SU-DHL-6 (cell line): Measurements from ENCODE around the gene SMPDL3A.

ENCODE experiments used
- H2AFZ ChIP-seq: fragments of 200-600 bp; sonication (generic); 2 replicates; pipeline ENCODE4 v1.6.1; 2014; ENCODE audit warnings: low read depth, mild to moderate bottlenecking, moderate library complexity, mixed read lengths, antibody characterized with exemption, low read length; ENCODE audit not compliant: severe bottlenecking
- H3F3A ChIP-seq: fragments of 200-600 bp; shearing (Covaris generic); 2 replicates; pipeline ENCODE4 v1.6.0; 2016; ENCODE audit warnings: antibody characterized with exemption, mild to moderate bottlenecking; ENCODE audit not compliant: insufficient read depth
- H3K27ac ChIP-seq: fragments of 200-600 bp; sonication (generic); 2 replicates; pipeline ENCODE4 v1.5.1; 2016; ENCODE audit warnings: low read depth, mild to moderate bottlenecking, low read length, moderate library complexity, mixed read lengths
- H3K27me3 ChIP-seq: fragments of 200-600 bp; sonication (generic), shearing (Covaris generic); 2 replicates; pipeline ENCODE4 v1.6.0; 2014; ENCODE audit warnings: mild to moderate bottlenecking, low read length
- H3K36me3 ChIP-seq: fragments of 200-600 bp; sonication (generic); 2 replicates; pipeline ENCODE4 v1.6.1; 2014; ENCODE audit warnings: mild to moderate bottlenecking, low read length, mixed read lengths
- H3K4me2 ChIP-seq: fragments of 300-600, 200-600 bp; shearing (Covaris generic), sonication (generic); 2 replicates; pipeline ENCODE4 v1.6.0; 2014; ENCODE audit warnings: low read length, low read depth, mild to moderate bottlenecking; ENCODE audit not compliant: poor library complexity, severe bottlenecking
- H3K4me3 ChIP-seq: fragments of 200-600 bp; sonication (generic); 2 replicates; pipeline ENCODE4 v1.5.1; 2014; ENCODE audit warnings: antibody characterized with exemption, low read length, mild to moderate bottlenecking, mixed read lengths; ENCODE audit not compliant: insufficient read depth, poor library complexity, severe bottlenecking
- H3K79me2 ChIP-seq: fragments of 200-600 bp; sonication (generic); 2 replicates; pipeline ENCODE4 v1.6.1; 2014; ENCODE audit warnings: mild to moderate bottlenecking, low read length, moderate library complexity; ENCODE audit not compliant: insufficient read depth
- H3K9ac ChIP-seq: fragments of 200-600 bp; sonication (generic); 2 replicates; pipeline ENCODE4 v1.7.0; 2014; ENCODE audit warnings: mild to moderate bottlenecking, low read length
- H3K9me2 ChIP-seq: fragments of 200-600 bp; sonication (generic); replicated peaks from 2 replicates; pipeline ENCODE4 v1.6.1; 2014; ENCODE audit warnings: low read length; ENCODE audit not compliant: insufficient read depth
- H3K9me3 ChIP-seq: fragments of 200-600 bp; sonication (generic); 2 replicates; pipeline ENCODE4 v1.6.1; 2014; ENCODE audit warnings: low read length, mixed read lengths; ENCODE audit not compliant: insufficient read depth
- H4K20me1 ChIP-seq: fragments of 200-600 bp; sonication (generic); 2 replicates; pipeline ENCODE4 v1.6.1; 2014; ENCODE audit warnings: low read depth, mild to moderate bottlenecking, antibody characterized with exemption, low read length, moderate library complexity, mixed read lengths
- CTCF ChIP-seq: fragments of 200-600 bp; sonication (generic); IDR thresholded peaks from one replicate; pipeline ENCODE4 v1.5.1; 2017; ENCODE audit warnings: antibody characterized with exemption, mild to moderate bottlenecking, low read length, moderate library complexity; ENCODE audit not compliant: insufficient read depth, poor library complexity, severe bottlenecking
- EZH2phosphoT487 ChIP-seq: fragments of 200-600 bp; sonication (generic), shearing (Covaris generic); conservative IDR thresholded peaks from 2 replicates; pipeline ENCODE4 v1.6.1; 2018; ENCODE audit warnings: mild to moderate bottlenecking, antibody characterized with exemption, low read length, moderate library complexity, mixed read lengths

Gene SMPDL3A

GRCh38 chr6:122754191-122754731 lies 34.8 kb upstream of the SMPDL3A start:
- Histone ChIP-seq H3K36me3 (no peaks in the 10 kb centered on the region), H3K27me3 (no peaks in the 10 kb centered on the region), H2AFZ (no peak overlapping the region), H4K20me1 (no peaks in the 10 kb centered on the region), H3K27ac (no peak overlapping the region), H3K4me2 (no peak overlapping the region), H3F3A (no peaks in the 10 kb centered on the region), H3K9me2 (no peaks in the 10 kb centered on the region), H3K4me3 (no peak overlapping the region), H3K79me2 (no peaks in the 10 kb centered on the region), H3K9ac (no peak overlapping the region), H3K9me3 (no peaks in the 10 kb centered on the region)
- TF ChIP-seq CTCF: no peak
- no peak for TF ChIP-seq EZH2phosphoT487

- Histone ChIP-seq H3F3A (no peaks in the 10 kb centered on the region), H3K27me3 (no peaks in the 10 kb centered on the region), H3K9me3 (no peaks in the 10 kb centered on the region), H3K4me2 (no peak overlapping the region), H4K20me1 (no peaks in the 10 kb centered on the region), H3K9ac (no peak overlapping the region), H3K79me2 (no peaks in the 10 kb centered on the region), H3K4me3 (no peak overlapping the region), H3K9me2 (no peaks in the 10 kb centered on the region), H3K27ac (no peak overlapping the region), H2AFZ (no peak overlapping the region), H3K36me3 (no peaks in the 10 kb centered on the region)
- no peak for TF ChIP-seq EZH2phosphoT487
- no peak for TF ChIP-seq CTCF
Measured at GRCh38 chr6:122755901-122756300, 33.2 kb upstream of the SMPDL3A start.

GRCh38 chr6:122758927-122759334 lies 30.1 kb upstream of the SMPDL3A start:
- Histone ChIP-seq H3K4me3 (no peak overlapping the region), H3K36me3 (no peaks in the 10 kb centered on the region), H3K27me3 (no peaks in the 10 kb centered on the region), H3K79me2 (no peaks in the 10 kb centered on the region), H3K9me2 (no peaks in the 10 kb centered on the region), H4K20me1 (no peaks in the 10 kb centered on the region), H3K27ac (no peak overlapping the region), H3K4me2 (no peak overlapping the region), H3F3A (no peaks in the 10 kb centered on the region), H2AFZ (no peak overlapping the region), H3K9ac (no peak overlapping the region), H3K9me3 (no peaks in the 10 kb centered on the region)
- TF ChIP-seq CTCF: no peak
- TF ChIP-seq EZH2phosphoT487: no peak
